ENCODE measurements around the gene PROCA1.

PROCA1 gene

DNA sequence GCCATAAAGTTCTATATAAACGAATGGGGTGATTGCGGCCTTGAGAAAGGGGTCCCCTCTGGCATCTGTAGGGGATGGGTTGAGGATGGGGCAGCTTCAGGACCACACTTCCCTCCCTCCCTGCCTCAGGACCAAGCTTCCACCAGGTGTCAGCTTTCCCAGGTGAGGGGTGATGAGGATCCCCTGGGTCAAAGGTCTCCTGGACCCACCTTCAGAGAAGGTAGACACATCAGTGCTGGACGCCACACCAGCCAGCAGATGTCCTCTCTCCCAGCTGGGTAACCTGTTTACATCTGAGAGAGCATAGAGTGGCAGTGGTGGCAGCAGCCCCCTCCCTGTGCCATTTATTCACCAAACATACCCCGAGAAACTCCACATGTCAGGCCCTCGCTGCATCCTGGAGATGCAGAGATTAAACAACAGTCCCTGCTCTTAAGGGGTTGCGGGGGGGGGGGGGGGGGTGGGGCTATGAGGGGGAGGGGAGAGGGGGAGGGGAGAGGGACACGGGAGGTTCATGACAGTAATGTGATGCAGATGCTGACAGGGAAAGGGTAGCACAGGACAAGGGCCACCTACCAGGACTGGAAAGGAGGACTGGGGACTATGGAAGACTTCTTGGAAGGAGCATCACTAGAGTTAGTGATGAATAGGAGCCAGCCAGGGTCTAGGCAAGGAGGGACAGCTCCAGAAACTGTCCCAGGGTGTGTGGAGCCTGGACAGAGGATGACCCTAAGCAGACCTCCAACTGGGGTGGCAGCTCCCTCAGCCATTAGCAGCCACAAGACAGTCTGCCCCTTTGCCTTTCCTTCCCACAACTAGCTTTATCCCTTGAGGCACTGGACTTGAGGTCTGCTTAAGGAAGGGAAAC lies 5.0 kb downstream of the PROCA1 start:
- DNase-seq, result peak; percentile 53

DNA sequence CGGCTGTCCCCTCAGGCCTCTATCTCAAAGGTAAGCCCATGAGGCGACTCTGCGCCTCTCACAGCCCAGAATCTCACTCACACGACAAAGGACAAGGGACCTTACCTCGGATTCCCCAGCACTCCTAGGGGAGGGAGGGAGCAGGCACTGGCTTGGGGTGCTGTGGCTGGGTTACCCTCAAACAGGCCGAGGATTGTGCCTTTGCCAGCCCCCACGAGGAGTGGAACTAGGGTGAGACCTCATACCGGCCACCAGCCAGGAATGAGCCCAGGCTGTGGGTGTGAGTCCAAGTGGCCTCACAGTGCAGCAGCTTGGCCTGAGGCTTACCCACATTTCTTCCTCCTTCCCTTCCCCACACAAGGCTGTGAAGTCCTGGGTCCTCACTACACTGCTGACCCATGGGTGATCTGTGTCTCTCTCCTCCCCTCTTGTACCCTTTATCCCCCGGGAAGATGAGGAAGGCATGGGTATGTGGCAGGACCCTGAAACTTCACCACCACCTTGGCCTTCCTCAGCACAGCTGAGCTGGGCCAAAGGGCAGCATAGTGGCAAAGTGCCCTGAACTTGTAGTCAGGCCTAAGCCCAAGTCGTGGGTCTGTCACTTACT lies 5.9 kb downstream of the PROCA1 start:
- DNase-seq, result peak; percentile 55

DNA sequence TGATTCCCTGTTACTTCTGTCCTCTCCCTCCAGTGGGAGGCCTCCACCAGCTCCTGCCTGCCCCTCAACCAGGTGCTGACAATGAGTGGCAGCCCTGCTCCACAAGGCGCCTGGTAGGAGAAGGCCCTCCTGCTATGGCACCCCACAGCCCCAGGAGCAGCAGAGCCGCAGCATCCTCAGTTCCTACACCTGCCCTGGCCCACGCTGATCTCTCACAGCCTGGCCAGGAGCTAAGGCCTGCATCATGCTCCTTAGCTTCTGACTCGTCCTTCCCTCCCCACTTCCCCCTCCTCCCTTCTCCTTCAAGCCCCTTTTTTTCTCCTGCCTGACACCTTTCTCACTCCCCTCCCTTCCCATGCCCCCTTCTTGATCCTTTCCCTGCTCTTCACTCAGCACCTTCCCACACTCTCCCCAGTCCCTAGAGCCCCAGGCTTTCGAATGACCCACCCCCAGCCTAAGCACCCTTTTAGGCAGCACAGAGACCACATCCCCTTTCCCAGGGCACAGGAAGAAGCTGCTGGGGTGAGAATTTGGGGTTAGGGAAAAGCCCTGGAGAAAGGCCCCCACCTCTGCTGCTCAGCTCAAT lies 6.5 kb downstream of the PROCA1 start:
- DNase-seq, result no peak

DNA sequence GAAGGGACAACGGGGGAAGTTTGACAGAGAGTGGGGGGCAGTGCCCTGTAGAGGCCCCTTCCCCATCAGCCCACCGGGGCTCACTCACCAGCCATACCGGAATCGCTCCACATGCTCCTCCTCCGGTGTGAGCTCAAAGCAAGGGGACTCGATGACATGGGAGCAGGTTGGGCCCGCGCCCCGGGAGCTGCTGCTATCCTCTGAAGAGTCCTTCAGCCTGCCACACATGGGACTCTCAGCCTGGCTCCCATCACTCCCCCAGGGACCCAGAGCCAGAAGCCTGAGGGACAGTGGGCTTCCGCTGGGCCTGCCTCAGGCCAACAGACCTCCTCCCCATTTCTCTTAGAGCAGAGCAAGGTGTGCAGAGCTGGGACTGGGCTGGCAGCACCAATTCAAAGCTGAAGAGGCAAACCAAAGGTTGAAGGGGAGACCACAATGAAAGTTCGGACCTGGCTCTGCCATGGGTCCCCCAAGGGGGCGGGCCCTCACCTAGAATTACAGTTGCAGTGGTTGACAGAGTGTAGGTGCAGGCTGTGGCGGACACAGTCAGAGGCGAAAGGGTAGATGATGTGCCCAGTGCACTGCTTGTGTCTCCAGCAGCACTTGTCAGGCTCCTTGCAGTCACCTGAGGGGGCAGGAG lies 7.3 kb downstream of the PROCA1 start:
- DNase-seq, result no peak

DNA sequence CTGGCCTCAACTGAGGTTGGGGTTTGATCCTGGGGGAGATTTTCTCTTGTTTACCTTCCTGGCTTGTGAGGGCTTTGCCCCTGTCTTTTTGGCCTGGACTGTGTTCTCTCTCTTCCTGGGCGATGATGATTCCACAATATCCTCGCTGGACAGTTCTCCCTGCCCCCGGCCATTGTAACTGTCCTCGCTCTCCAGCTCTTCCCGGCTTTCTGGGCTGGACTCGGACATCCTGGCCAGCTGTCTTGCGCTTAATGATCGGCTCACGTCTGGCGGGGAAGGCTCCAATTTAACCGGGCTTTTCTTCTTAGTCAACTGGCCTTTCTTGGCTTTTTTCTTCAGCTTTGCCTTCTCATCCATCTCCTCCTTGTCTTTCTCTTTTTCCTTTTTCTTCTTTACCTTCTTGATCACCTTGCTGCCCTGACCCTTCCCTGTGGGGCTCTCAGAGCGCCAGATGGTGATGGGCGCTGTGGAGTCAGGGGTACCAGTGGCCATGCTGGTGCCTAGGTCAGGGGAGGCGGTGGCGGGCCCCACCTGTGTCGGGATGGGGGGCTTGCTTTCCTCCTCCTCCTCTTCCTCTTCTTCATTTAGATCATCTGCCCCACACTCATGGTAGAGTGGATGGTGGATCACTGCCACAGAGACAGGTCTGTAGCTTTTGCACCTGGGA lies 8.0 kb downstream of the PROCA1 start:
- DNase-seq, result no peak

DNA sequence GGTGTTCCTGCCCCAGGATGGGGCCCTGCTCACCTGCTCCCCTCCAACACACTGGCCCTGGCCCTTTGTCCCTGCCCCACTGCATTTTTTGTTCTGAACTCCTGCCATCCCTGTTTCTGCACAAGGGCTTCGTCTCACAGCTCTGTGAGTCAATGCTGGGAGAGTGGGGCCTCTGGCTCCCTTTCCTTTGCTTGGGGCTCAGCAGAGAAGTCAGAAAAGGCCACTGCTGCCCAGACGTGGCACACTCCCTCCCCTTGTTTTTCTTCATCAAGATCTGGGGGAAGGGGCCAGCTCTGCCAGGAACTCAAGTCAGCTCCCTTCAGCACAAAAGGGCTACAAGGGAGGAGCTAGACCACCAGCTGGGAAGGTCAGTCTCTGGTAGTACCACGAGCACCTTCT lies 8.9 kb downstream of the PROCA1 start:
- DNase-seq, result peak; percentile 55

DNA sequence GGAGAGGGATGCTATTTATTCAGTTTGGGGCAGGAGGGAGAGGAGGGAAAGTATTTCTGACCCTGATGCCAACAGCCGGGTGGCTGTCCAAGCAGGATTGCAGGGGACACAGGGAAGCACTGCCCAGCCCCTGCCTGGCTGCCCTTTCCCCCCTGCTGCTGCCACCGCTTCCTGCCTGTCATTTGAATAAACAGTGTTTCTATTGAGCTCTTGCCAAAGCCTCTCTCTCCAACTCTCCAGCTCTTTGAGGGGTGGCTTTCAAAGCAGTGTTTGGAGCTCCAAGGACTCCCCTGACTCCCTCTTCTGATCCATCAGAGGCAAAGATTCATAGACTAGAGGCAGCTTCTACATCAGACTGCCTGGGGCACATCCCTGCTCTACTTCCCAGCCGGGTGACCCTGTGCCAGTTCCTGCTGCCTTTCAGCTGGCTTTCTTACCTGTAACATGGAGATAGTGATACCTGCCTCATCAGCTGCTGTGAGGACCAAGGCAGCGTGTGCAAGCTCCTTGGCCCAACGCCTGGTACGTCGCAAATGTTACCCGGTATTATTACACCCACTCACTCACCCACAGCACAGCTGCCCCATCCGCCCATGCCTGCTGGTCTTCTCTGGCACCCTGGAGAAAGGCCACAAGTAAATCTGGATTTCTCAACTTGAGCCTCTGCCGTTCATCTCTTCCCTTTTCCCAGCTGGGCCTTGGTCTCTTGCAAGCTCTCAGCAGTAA lies 9.5 kb downstream of the PROCA1 start:
- DNase-seq, result no peak

DNA sequence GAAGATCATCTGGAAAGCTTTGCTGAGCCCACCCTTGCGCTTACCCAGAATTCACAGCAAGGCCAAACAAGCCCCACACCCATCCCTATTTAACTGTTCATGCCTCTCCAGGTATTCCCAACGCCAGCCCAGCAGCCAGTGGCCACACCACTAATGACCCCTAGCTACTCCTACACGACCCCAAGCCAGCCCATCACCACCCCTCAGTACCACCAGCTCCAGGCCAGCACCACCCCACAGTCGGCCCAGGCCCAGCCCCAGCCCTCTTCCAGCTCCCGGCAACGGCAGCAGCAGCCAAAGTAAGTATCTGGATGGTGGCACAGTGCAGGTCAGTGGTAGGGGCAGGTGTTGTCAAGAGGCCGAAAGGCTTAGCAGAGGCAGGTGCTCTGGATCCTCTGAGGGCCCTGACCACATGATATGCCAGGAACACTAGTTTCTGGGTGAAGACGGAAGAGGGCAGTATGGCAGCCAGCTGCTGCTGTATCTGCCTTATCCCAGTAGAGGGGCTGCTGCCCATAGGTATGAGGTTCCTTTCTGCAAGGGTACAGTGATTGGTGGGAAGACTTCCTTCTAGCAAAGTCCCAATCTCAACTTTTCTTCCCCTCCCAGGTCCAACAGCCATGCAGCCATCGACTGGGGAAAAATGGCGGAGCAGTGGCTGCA lies 10.7 kb downstream of the PROCA1 start:
- peak; percentile 56 for DNase-seq

DNA sequence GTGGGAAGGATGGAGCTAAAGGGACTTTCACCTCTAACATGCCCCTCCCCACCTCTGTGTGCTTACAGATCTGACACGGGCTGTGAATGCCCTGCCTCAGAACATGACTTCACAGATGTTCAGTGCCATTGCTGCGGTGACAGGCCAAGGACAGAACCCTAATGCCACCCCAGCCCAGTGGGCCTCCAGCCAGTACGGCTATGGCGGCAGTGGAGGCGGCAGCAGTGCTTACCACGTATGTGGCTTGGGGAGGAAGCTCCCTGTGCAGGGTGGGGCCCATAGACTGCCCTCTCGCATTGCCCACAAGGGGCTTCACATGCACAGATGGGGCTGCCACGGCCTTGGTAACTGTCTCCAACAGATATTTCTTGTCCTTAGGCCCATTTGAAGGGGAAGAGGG lies 11.4 kb downstream of the PROCA1 start:
- no peak for DNase-seq

DNA sequence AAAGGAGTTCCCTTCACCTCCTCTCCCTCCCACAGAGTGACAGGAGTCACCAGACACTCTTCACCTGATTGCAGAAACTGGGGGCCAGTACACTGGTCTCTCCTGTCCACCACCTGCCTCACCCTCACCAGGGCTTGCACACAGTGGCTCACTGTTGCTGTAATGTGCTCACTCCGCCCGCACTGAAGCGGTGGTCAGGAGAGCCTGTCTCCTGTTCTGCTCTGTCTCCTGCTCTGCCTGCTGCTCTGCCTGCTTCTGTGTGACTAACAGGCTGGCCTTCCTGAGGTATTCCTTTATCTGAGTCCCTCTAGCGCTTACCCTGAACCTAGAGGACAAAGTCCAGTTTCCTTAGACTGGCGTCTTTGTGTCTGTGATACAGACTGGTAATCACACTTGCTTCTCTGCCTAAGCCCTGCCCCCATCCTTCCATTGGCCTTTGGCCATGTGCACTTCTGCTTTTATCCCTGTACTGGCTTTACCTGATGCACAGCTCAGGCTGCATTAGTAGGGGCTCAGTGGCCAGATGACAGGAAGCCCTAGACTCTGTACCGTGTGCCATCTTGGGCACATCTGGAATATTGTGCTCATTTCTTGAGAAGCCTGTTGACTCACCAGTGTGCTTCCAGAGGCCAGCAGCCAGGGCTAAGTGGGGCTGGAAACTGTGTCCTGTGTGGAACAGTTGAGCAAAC lies 13.3 kb downstream of the PROCA1 start:
- no peak for DNase-seq

DNA sequence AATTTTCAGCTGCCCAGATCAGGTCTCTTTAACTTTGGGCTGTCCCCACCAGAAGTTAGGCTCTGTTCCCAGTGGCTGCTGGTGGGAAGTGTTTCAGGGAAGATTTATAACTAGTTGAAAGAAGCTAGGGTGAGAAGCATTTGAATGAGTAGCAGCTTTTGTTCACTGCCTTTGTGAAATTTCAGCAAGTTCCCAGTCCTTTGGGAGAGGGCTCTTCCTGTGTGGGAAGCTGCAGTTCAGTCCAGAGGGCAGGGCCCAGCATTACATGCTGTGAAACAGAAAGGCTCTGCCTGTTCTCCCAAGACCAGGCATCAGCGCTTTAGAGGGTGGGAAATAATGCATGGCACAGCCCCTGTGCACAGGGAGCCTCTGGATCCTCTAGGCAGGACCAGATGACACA lies 17.8 kb downstream of the PROCA1 start:
- DNase-seq, result no peak

DNA sequence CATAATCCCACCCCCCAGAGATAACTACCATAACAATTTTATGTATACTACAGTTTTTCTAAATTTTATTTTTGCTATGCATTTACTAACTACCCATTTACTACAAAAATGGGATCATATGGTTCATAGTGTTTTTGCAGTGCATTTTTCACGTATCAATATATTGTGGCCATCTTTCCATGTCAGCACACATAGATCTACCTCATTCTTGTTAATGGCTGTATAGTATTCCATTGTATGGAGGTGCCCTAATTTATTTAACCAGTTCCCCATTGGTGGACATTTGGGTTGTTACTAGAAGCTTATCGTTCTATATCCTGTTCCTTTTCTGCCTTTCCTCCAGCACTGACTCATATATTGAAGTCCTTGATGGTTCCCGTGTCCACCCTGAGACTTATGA lies 22.7 kb downstream of the PROCA1 start:
- DNase-seq, result no peak

DNA sequence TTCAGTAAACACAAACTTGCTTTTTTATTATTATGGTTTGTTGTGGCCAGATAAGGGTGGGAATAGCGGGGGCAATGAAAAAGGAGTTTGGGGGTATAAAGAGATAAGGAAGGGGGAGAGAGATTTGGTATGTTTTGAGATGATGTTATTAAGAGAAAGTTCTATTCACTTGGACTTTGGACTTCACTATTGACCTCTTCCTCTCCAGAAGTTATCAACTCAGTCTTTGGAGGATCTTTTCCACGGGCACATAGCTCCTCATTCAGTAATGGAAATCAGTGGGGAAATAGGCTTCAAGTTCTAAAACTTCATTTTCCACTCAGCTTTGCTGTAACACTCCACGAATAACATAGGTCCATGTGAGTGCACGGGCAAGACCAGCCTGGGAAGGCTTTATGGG lies 23.2 kb downstream of the PROCA1 start:
- DNase-seq, result no peak

DNA sequence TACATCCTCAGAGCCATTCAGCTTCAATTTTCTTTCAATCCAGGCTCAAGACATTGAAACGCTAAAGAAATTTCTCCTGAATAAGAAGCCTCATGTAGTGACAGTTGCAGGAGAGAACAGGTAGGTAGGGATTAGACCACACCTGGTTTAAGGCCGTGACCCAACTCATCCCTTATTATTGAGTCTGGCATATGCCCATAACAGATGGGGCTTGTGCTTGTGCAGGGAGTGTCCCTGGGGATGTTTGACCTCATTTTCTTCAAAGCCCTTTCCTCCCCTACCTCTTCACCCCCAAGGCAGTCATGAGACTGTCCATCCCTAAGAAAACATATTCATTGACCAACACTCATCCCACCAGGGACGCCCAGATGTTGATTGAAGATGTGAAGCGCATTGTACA lies 25.4 kb downstream of the PROCA1 start:
- no peak for DNase-seq

DNA sequence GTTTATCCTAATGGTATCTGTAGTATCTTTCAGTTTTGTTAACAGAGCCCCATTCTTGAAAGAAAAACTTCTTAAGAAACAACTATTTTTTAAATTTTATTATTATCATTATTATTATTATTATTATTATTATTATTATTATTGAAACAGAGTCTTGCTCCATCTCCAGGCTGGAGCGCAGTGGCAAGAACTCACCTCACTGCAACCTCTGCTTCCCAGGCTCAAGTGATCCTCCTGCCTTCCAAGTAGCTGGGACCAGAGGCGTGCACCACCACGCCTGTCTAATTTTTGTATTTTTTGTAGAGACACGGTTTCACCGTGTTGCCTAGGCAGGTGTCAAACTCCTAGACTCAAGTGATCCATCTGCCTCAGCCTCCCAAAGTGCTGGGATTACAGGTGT lies 26.3 kb downstream of the PROCA1 start:
- DNase-seq, result no peak

DNA sequence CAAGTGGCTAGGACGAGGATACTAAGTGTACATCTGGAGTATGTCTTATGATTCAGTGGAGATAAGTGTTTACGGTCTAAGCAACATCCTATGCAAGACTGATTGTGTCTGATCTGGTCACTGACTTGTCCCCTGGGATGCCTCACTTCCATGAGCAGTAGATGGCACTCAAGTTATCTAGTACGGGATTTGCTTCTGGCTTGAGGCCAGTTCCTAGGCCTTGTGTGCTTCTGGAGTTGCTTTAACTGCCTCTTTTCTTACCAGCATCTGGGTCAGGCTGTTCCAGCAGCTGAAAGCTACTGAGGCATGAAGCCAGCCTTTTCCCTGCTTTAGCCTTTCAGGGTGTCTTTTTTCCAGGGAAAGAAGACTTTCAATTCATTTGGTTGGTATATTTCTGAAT lies 26.7 kb downstream of the PROCA1 start:
- DNase-seq, result peak; percentile 60

DNA sequence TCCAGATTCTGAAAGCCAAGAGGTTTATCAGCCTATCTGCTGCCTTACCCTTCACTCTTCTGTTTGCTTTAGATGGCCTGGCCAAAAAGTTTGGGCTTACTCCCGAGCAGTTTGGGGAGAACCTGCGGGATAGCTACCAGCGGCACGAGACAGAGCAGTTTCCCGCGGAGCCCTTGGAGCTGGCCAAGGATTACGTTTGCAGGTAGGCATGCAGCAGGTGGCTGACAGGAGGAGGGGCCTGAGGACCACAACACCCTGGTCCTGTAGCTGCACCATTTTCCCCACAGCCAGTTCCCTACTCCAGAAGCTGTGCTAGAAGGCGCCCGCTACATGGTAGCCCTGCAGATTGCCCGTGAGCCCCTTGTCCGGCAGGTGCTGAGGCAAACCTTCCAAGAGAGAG lies 29.0 kb downstream of the PROCA1 start:
- no peak for DNase-seq

DNA sequence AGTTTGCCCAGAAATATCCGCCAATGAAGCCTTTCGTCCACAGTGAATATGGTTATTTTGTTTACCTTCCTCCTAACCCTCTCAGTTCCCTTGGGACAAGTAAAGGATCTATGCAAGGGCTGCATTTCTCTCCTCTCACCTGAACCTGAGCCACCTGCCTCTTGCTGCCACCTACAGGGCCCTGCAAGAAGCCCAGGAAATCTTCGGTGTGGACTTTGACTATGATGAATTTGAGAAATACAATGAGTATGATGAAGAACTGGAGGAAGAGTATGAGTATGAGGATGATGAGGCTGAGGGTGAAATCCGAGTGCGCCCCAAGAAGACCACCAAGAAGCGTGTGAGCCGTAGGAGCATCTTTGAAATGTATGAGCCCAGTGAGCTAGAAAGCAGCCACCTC lies 35.7 kb downstream of the PROCA1 start:
- DNase-seq, result no peak

DNA sequence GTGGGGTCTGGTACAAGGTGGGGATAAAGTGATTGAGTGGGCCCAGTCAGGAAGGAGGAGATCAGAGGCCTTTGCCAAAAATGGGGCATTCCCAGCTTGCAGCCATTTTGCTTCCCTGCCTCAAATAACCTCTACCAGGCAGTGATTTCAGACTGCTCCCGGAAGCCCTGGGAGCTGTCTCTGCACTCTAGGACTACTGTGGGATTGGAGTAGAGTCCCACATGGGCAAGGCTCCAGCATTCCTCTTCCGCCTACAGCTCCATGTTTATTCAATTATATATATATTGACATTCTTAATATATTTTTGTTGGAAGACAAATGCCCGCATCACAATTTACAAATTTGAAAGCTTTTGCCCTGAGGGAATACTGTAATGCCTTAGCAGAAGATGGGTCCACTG lies 36.2 kb downstream of the PROCA1 start:
- no peak for DNase-seq

DNA sequence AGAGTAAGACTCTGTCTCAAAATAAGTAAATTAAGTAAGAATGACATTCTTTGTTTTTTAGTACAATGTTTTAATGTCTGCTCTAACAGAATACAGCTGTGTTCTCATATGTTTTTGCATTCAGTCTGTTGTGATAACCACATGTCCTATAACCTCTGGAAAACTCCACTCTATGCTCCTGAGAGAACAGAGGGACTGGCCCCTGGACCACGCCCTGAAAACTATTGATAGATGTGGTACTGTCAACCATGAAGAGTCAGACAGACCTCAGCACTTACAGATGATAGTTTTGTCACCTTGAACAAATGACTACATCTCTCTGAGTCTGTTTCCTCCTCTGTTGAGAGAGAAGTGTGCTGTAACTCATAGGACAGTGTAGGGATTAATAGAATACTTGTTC lies 41.8 kb downstream of the PROCA1 start:
- DNase-seq, result no peak

DNA sequence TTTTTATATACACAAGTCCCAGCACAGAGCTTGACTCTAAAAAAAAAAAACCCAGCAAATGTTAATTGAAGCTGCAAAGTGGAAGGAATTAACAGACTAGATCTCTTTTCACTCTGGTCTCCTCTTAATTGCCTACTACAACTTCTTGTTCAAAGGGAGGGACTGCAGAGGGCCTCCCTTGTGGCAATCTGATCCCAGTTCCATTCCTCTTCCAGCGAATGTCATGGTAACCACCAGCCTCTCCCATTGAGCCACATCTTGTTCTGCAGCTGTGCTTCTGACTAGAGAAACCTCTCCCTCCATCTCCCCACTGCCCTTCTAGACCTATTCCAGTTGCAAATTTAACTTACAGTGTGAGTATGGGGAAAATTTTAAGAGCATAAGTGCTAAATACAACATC lies 43.8 kb downstream of the PROCA1 start:
- no peak for DNase-seq
